Nephron progenitor cell (in vitro differentiated cells): Measurements from ENCODE around the gene OR5K2.

ENCODE experiments used
- DNase-seq: peaks from one replicate; pipeline ENCODE4 v3.0.0; 2021
- H3K27ac Mint-ChIP-seq: 2 replicates; pipeline ENCODE4 v1.8.0; 2021; ENCODE audit warnings: mild to moderate bottlenecking, moderate library complexity, mixed read lengths
- H3K27me3 Mint-ChIP-seq: 2 replicates; pipeline ENCODE4 v1.8.0; 2021; ENCODE audit warnings: mild to moderate bottlenecking, low read depth, mixed read lengths; ENCODE audit not compliant: poor library complexity
- H3K36me3 Mint-ChIP-seq: 2 replicates; pipeline ENCODE4 v1.8.0; 2021; ENCODE audit warnings: low read depth, mixed read lengths
- H3K4me1 Mint-ChIP-seq: 2 replicates; pipeline ENCODE4 v1.8.0; 2021; ENCODE audit warnings: mixed read lengths
- H3K4me3 Mint-ChIP-seq: 2 replicates; pipeline ENCODE4 v1.8.0; 2021; ENCODE audit warnings: mild to moderate bottlenecking, moderate library complexity, mixed read lengths
- H3K9me3 Mint-ChIP-seq: 2 replicates; pipeline ENCODE4 v1.8.0; 2021; ENCODE audit warnings: mild to moderate bottlenecking, moderate library complexity, mixed read lengths
- CTCF ChIP-seq: fragments of 200-600 bp; sonication (generic); IDR thresholded peaks from 2 replicates; pipeline ENCODE4 v1.5.0; 2021; ENCODE audit warnings: antibody characterized with exemption

Gene OR5K2

GRCh38 chr3:98501270-98501669, 3.8 kb downstream of the OR5K2 start:
- Mint-ChIP-seq H3K36me3 (no peaks in the 10 kb centered on the region), H3K9me3 (no peaks in the 10 kb centered on the region)

GRCh38 chr3:98501863-98502576, 4.5 kb downstream of the OR5K2 start:
- no peak overlapping the region for H3K4me3 Mint-ChIP-seq
- no peaks in the 10 kb centered on the region for H3K4me1 Mint-ChIP-seq
- peaks cover 4% of the 10 kb centered on the region for H3K27me3 Mint-ChIP-seq
- H3K27ac Mint-ChIP-seq, result no peak overlapping the region
- no peak for DNase-seq
- TF ChIP-seq CTCF, result no peak
- H3K9me3 Mint-ChIP-seq, result no peaks in the 10 kb centered on the region
- H3K36me3 Mint-ChIP-seq, result no peaks in the 10 kb centered on the region

More at GRCh38 chr3:98501270-98501669, 3.8 kb downstream of the OR5K2 start:
- Mint-ChIP-seq H3K4me1 (no peaks in the 10 kb centered on the region), H3K27ac (no peak overlapping the region), H3K4me3 (no peak overlapping the region), H3K27me3 (peaks cover 4% of the 10 kb centered on the region)
- DNase-seq, result no peak
- no peak for TF ChIP-seq CTCF

GRCh38 chr3:98504539-98504938, 7.1 kb downstream of the OR5K2 start:
- no peak for TF ChIP-seq CTCF
- H3K4me3 Mint-ChIP-seq, result no peak overlapping the region
- H3K4me1 Mint-ChIP-seq, result peaks cover 3% of the 10 kb centered on the region
- no peaks in the 10 kb centered on the region for H3K9me3 Mint-ChIP-seq
- H3K36me3 Mint-ChIP-seq, result no peaks in the 10 kb centered on the region
- DNase-seq, result no peak
- H3K27me3 Mint-ChIP-seq, result peaks cover 4% of the 10 kb centered on the region
- no peak overlapping the region for H3K27ac Mint-ChIP-seq

- peaks cover 3% of the 10 kb centered on the region for H3K4me1 Mint-ChIP-seq
- H3K36me3 Mint-ChIP-seq, result no peaks in the 10 kb centered on the region
- no peak overlapping the region for H3K27ac Mint-ChIP-seq
- H3K9me3 Mint-ChIP-seq, result no peaks in the 10 kb centered on the region
- DNase-seq, result no peak
- no peak for TF ChIP-seq CTCF
- no peak overlapping the region for H3K4me3 Mint-ChIP-seq
- H3K27me3 Mint-ChIP-seq, result no peaks in the 10 kb centered on the region
Observed at GRCh38 chr3:98508582-98508981, 11.1 kb downstream of the OR5K2 start.

- TF ChIP-seq CTCF, result no peak
- Mint-ChIP-seq H3K4me3 (no peak overlapping the region), H3K27me3 (no peaks in the 10 kb centered on the region), H3K27ac (no peak overlapping the region), H3K9me3 (no peaks in the 10 kb centered on the region), H3K36me3 (peaks cover 22% of the 10 kb centered on the region), H3K4me1 (peaks cover 3% of the 10 kb centered on the region)
- no peak for DNase-seq
Observed at GRCh38 chr3:98512576-98512975, 15.1 kb downstream of the OR5K2 start.

GRCh38 chr3:98513091-98513511, 15.6 kb downstream of the OR5K2 start:
- H3K27me3 Mint-ChIP-seq, result no peaks in the 10 kb centered on the region
- H3K9me3 Mint-ChIP-seq, result no peaks in the 10 kb centered on the region
- DNase-seq, result no peak
- peaks cover 24% of the 10 kb centered on the region for H3K36me3 Mint-ChIP-seq
- H3K27ac Mint-ChIP-seq, result no peak overlapping the region
- no peak overlapping the region for H3K4me3 Mint-ChIP-seq
- peaks cover 3% of the 10 kb centered on the region for H3K4me1 Mint-ChIP-seq
- TF ChIP-seq CTCF, result no peak
